Urothelium cell line (cell line): Measurements from ENCODE around the gene RAF1.

ENCODE experiments used
- DNase-seq: peaks from one replicate; pipeline ENCODE4 v3.0.0; 2011; ENCODE audit warnings: low spot score, mixed read lengths
- FAIRE-seq: peaks from 2 replicates; lab custom pipeline; 2011; peaks lifted over from hg19 to GRCh38; lab: Jason Lieb, UNC

Gene RAF1

GRCh38 chr3:12601072-12601471 is 62.8 kb downstream of the RAF1 start:
- DNase-seq (no peak), FAIRE-seq (no peak)

- no peak for FAIRE-seq
- no peak for DNase-seq
Observed at GRCh38 chr3:12598890-12599289, 65.0 kb downstream of the RAF1 start.

GRCh38 chr3:12593473-12593872 is 70.4 kb downstream of the RAF1 start:
- no peak for FAIRE-seq
- no peak for DNase-seq

- no peak for DNase-seq
Observed at GRCh38 chr3:12591997-12592715, 71.8 kb downstream of the RAF1 start.

GRCh38 chr3:12591456-12591855 is 72.5 kb downstream of the RAF1 start:
- DNase-seq (no peak), FAIRE-seq (no peak)

More at GRCh38 chr3:12591997-12592715, 71.8 kb downstream of the RAF1 start:
- no peak for FAIRE-seq

DNA sequence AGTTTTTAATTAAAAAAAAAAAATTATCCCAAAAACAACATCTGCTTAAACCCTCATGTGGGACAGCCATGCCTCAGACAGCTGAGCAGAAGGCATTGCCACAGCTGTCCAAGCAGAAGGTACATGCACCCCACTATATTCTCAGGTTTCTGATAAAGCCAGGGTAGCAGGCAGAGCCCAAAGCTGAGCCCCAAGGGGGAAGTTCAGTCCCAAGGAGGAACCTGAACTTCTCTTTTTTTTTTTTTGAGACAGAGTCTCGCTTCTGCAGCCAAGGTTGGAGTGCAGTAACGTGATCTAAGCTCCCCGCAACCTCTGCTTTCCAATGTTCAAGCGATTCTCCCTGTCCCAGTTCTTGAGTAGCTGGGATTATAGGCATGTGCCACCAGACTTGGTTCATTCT is 73.8 kb downstream of the RAF1 start:
- no peak for DNase-seq
- no peak for FAIRE-seq

- DNase-seq = no peak
- no peak for FAIRE-seq
Observed at GRCh38 chr3:12588039-12589009, 75.6 kb downstream of the RAF1 start.

GRCh38 chr3:12586403-12586802 is 77.5 kb downstream of the RAF1 start:
- DNase-seq (no peak), FAIRE-seq (no peak)

GRCh38 chr3:12585970-12586369 is 77.9 kb downstream of the RAF1 start:
- DNase-seq (no peak), FAIRE-seq (no peak)

DNA sequence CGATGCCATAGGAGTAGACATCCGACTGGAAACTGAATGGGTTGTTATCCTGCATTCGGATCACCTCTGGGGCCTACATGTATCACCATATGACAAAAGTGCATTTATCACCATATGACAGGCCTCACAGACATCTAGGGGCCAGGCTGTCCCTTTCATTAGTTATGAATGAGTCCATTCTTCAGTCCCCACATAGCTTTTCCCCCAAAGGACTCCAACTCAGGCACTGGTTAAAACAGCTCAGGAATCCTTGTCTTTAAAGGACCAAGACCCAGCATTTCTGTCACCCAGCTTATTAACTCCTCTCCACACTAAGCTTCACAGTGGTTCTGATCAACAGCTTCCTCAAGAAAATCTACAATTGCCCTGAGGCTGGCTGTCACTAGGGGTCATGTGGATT is 78.7 kb downstream of the RAF1 start:
- FAIRE-seq (no peak), DNase-seq (no peak)

DNA sequence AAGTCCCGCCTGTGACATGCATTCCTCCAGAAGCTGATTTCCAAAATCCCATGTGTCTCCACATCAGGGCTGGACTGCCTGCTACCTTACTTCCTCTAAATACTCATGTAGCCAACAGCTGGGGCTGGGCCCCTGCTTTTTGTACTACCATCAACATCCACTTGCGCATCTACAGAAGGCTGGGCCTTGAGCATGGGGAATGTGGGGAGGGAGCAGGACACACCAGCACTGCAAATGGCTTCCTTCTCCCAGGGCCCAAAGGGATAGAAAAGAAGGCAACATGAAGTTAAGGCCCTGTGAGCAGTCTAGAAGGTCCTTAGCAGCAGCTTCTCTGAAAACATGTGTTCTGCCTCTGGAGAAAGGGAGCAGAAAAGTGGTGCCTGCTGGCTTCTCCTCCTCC is 79.8 kb downstream of the RAF1 start:
- no peak for FAIRE-seq
- DNase-seq = no peak

GRCh38 chr3:12583280-12583679 is 80.6 kb downstream of the RAF1 start:
- no peak for DNase-seq
- no peak for FAIRE-seq

- FAIRE-seq (no peak), DNase-seq (no peak)
Observed at GRCh38 chr3:12582730-12583129, 81.2 kb downstream of the RAF1 start.

- FAIRE-seq (no peak), DNase-seq (no peak)
Observed at GRCh38 chr3:12579905-12580304, 84.0 kb downstream of the RAF1 start.

DNA sequence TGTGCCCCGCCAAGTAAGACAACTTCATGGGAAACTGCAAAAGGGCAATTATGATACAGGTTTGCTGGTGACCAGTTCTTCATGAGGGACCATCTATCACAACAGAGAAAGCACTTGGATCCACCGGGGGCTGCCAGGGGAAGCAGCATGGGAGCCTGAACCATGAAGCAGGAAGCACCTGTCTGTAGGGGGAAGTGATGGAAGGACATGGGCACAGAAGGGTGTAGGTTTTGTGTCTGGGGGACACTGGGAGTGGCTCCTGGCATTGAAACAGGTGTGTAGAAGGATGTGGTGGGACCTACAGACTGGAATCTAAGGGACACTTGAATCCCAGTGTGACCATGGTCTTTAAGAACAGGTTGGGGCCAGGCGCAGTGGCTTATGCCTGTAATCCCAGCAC is 84.5 kb downstream of the RAF1 start:
- DNase-seq (no peak), FAIRE-seq (no peak)

GRCh38 chr3:12578742-12579141 is 85.2 kb downstream of the RAF1 start:
- FAIRE-seq (no peak), DNase-seq (no peak)

GRCh38 chr3:12577379-12577778 is 86.5 kb downstream of the RAF1 start:
- FAIRE-seq (no peak), DNase-seq (no peak)

- DNase-seq (no peak), FAIRE-seq (no peak)
Observed at GRCh38 chr3:12574661-12575060, 89.3 kb downstream of the RAF1 start.

- DNase-seq (no peak), FAIRE-seq (no peak)
Observed at GRCh38 chr3:12574131-12574530, 89.8 kb downstream of the RAF1 start.

- FAIRE-seq (no peak), DNase-seq (no peak)
Observed at GRCh38 chr3:12571986-12572385, 91.9 kb downstream of the RAF1 start.

- FAIRE-seq = no peak
- DNase-seq = no peak
Observed at GRCh38 chr3:12569836-12570235, 94.1 kb downstream of the RAF1 start.

DNA sequence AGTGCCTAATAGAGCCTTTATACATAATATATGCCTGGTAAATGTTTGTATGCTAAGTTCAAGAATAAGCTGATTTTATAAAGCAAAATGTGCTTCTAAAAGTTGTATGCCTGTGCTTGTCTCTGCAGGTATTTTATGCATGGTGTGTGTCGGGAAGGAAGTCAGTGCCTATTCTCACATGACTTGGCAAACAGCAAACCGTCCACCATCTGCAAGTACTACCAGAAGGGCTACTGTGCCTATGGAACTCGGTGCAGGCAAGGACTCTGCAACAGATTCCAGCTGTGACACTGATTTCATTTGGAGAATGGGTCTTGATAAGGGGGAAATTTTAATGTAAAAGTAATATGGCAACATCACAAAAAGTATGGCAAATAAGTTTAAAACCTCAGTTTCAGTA is 95.2 kb downstream of the RAF1 start:
- FAIRE-seq (no peak), DNase-seq (no peak)
